Nucleus accumbens (tissue), 56 donors: Measurements from ENCODE around the gene PLAAT4.
"Not testable (repeated sequence)": the region's sequence is repeated elsewhere in the genome, so short reads cannot be mapped to it uniquely, and the experiment has no call there.

ENCODE experiments used
- DNase-seq, 56 donors: peaks; one replicate each; lab custom pipeline; 2025; lab: John Stamatoyannopoulos, UW

The PLAAT4 gene

DNA sequence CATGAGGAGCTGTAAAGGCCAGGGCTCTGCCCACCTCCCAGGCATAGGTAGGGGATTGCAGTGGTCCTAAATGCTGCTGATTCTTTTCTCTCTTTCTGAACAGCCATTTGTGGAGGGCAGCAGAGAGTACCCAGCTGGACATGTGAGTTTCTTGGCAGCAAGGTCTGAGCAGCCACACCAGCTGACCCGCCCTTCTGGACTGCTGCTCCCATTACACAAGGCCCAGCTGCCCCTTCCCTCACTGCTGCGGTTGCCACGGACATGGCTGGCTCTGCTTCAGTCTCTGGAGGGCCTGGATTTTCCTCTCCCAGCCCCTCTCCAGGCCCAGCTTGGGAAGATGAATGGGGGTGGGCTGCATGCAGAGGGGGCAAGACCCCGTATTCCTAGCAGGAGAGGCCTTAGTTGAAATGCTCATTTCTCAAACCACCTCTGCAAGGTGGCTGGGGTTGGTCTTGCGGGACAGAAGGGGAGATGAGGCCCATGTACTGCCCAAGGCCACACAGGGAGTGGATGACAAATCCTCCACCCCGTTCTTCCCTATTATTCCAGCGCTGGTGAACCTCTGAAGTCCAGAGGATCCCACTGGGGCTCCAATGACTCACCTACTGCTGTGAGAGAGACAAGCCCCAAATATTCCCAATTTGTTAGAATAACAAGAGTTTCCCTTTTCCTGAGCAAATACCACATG lies 26.1 kb upstream of the PLAAT4 start:
- DNase-seq = peak in 54 of 56 donors; percentile 30 to 94 (median 82)

DNA sequence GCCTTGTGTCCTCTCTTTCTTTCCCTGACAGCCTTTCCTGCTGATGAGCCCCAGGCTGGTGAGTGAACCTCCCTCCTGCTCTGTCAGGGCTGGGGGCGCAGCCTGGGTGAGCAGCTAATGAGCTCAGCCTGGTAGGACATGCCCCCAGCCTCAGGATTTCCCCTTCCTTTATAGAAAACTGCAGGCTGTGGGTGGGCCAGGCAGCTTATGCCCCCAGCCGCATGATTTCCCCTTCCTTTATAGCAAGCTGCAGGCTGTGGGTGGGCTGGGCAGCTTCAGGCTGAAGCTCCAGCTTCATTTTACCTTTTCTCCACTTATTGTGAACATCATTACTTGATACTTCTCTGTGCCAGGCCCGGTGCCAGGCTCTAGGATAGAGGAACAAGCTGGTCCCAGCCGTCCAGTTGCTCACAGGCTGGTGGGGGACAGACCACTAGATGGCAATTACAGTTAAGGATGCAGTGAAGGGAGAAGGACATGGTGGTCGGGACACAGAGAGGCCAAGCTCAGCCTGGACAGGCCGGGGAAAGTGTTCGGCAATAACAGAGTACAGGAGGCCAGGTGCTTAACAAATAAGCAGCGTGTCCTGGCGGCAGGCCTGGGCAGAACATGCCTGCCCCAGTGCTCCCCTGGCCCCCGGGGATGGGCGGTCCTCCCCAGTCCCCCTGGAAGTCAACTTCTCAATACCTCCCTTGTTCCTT lies 25.4 kb upstream of the PLAAT4 start:
- peak in 14 of 56 donors; percentile 14 to 62 (median 35) for DNase-seq

DNA sequence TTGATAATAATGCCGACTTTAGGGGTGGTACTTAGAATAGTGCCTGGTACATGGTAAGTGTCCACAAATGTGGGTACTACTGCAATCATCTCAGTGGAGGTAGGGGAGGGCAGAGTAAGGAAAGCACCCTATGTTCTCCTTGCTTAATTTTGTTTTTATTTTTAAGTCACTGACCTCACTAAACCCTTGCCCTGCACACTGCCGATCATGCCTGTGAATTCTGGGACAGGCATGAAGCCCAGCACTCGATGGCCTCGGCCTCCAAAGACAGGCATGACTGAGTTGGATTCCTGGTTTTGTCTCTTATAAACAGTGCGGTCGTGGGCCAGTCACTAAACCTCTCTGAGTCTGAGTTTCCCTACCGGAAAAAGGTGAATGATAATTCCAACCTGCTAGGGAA lies 23.8 kb upstream of the PLAAT4 start:
- no peak for DNase-seq

DNA sequence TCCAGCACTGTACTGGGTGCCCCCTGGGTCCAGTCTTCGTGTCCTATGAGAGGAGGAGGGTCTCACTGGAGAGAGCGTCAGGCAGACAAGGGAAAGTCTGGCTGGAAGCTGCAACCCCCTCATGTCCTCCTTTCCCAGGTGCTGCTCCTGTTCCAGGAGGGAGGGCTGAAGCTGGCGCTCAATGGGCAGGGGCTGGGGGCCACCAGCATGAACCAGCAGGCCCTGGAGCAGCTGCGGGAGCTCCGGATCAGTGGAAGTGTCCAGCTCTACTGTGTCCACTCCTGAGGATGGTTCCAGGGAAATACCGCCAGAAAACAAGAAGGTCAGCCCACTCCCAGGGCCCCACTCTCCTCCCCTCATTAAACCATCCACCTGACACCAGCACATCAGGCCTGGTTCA lies 20.5 kb upstream of the PLAAT4 start:
- DNase-seq = no peak

DNA sequence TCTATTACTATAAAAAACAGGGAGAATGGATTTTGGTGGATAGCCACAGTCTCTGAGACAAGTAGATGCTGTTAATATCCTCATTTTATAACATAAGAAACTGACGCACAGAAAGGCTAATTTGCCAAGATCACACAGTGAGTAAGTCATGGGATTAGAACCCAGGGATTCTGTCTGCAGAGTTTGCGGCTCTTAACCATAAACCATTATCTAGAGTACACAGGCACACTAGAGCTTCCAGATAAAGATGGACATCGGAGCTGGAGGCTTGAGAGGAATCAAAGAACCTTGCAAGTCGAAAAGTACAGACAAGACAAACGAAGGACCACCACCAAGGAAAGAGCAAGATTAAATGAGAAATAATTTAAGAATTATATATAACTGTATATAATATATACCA lies 19.5 kb upstream of the PLAAT4 start:
- no peak for DNase-seq

DNA sequence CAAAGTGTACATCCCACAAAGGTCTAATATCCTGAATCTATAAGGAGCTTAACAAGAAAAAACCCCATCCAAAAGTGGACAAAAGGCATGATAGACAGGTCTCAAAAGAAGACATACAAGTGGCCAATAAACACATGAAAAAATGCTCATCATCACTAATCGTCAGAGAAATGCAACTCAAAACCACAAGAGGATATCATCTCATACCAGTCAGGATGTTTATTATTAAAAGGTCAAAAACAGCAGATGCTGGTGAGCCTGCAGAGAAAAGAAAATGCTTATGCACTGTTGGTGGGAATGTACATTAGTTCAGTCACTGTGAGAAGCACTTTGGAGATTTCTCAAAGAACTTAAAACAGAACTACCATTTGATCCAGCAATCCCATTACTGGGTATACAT lies 18.1 kb upstream of the PLAAT4 start:
- DNase-seq = no peak

DNA sequence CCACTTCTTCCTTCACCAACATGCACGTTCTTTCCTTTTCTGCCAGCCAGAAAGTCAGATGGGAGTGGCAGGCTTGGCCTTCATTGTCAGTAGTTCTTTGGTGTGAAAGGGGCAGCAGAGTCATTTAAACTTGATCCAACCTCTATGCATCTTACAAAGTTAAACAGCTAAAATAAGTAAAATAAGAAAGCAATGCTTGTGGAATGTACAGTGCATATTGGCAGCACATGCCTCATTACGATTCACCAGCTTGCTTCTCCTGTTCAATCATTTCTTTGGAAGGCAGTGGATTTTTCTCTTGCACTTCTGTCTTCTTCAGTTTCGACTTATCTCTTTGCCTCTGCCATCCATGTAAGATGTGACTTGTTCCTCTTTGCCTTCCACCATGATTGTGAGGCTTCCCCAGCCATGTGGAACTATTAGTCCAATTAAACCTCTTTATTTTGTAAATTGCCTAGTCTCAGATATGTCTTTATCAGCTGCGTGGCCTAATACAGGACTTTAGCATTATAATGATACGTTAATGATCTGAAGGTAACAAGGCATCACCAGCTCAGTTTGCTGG lies 15.9 kb upstream of the PLAAT4 start:
- DNase-seq = no peak

DNA sequence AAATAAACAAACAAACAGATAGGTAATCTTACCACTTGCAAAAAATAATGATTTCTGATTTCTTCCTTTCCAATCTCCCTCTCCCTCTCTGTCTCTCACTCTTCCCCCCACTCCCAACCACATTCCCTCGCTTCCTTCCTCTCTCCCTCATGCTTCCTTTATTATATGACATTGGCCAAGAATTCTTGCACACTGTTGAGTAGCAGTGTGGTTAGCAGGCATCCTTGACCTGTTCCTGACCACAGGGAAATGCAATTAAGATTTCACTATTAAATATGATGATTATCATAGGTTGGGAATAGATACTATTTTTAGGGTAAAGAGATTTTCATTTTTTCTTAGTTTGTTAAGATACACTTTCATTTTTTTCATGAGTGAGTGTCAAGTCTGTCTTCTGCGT lies 14.7 kb upstream of the PLAAT4 start:
- no peak for DNase-seq

DNA sequence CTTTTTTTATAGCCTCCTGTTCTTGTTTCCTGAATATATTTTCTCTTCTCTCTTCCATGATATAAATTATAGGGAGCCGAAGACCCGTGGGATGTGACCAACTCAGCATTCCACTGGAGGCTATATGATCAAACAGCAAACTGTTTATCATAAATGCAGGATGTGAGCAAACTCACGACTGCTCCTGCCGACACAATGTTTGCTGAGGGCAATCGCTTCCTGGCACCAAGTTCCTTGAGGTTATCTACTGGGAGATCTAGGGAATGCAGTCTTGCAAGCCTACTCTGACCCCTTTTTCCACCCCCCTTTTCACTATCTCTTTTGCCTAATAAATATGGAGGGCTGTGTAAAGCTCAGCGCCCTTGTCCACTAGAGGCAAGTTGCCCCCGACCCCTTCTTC lies 13.5 kb upstream of the PLAAT4 start:
- no peak for DNase-seq

DNA sequence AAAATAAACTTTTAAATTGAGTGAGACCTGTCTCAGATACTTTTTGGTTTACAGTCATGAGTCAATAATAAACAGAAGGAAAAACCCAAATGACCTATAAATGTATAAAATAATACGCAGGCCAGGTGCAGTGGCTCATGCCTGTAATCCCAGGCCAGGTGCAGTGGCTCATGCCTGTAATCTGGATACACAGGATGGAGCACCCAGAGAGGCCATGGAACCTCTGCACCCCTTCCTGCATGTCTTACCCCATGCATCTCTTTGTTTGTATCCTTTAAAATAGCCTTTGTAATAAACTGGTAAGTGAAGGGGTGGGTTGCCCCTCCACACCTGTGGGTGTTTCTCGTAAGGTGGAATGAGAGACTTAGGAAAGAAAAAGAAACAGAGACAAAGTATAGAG lies 8.9 kb upstream of the PLAAT4 start:
- DNase-seq = no peak

DNA sequence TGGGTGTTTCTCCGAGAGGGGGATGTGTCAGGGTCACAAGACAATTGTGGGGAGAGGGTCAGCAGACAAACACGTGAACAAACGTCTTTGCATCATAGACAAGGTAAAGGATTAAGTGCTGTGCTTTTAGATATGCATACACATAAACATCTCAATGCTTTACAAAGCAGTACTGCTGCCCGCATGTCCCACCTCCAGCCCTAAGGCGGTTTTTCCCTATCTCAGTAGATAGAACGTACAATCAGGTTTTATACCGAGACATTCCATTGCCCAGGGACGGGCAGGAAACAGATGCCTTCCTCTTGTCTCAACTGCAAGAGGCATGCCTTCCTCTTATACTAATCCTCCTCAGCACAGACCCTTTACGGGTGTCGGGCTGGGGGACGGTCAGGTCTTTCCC lies 8.5 kb upstream of the PLAAT4 start:
- not testable (repeated sequence) for DNase-seq

DNA sequence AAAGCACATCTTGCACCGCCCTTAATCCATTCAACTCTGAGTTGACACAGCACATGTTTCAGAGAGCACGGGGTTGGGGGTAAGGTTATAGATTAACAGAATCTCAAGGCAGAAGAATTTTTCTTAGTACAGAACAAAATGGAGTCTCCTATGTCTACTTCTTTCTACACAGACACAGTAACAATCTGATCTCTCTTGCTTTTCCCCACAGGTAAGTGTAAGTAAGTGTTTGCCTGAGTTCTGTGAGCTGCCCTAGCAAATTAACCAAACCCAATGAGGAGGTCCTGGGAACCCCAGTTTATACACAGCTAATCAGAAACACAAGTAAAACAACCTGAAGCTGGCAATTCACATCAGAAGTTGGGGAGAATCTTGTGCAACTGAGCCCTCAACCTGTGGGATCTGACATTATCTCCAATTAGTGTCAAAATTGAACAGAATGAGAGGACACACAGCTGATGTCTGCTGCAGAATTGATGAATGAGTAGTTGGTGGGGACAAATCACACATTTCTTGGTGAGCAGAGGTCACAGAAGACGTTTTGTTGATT lies 7.8 kb upstream of the PLAAT4 start:
- DNase-seq = not testable (repeated sequence)

DNA sequence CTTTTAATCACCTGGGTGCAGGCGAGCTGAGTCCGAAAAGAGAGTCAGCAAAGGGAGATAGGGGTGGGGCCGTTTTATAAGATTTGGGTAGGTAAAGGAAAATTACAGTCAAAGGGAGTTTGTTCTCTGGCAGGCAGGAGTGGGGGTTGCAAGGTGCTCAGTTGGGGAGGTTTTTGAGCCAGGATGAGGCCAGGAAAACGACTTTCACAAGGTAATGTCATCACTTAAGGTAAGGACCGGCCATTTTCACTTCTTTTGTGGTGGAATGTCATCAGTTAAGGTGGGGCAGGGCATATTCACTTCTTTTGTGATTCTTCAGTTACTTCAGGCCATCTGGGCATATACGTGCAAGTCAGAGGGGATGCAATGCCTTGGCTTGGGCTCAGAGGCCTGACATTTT lies 7.2 kb upstream of the PLAAT4 start:
- DNase-seq = not testable (repeated sequence)

DNA sequence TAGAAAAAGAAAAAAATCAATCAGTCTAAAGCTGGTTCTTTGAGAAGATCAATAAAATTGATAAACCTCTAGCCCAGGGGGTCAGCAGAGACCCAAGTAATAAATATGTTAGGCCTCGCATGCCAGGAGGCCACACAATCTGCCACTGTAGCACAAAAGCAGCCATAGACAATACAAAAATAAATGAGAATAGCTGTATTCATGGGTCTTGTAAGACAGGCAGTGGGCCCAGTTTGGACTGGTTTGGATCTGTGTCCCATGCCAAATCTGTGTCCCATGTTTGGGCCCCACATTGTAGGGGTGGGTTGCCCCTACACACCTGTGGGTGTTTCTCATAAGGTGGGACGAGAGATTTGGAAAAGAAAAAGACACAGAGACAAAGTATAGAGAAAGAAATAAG lies 6.6 kb upstream of the PLAAT4 start:
- peak in 37 of 56 donors; percentile 17 to 78 (median 45) for DNase-seq

DNA sequence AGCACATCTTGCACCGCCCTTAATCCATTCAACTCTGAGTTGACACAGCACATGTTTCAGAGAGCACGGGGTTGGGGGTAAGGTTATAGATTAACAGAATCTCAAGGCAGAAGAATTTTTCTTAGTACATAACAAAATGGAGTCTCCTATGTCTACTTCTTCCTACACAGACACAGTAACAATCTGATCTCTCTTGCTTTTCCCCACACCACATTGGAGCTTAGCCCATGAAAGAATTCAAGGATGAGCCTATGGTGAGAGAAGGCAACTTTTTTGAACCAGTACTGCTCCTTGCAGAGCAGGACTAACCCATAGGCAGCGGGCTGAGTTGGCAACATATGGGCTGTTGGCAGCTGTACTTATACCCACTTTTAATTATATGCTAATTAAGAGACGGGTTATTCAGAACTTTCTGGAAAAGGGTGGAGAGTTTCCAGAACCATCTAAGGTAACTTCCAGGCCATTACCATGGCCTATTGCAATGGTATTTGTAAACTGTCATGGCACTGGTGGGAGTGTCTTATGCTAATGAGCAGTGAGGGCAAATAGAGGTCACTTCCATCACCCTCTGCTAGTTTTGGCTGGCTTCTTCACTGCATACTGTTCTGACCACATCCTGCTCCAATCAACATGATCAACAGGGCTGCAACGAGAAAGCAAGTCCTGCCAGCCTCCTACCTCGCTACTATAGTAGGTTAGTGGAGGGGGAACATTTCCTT lies 5.4 kb upstream of the PLAAT4 start:
- peak in 3 of 56 donors; percentile 21 to 38 (median 37) for DNase-seq

DNA sequence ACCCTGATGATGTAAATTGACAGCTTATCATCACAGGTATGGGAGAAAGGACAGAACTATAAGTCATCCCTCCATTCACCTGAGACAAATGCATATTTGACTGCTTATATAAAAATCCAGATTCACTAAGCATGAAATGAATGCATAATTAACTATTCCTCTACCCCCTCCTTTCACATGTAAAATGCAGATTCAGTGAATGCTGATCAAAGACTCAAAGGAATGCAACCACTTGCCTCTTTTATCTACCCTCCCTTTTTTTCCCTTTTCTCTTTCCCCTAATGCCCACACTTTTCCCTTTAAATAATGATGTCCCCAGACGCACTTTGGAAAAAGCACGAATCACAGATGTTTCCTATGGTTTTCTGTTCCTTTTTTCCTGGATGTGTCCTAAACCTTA lies 4.5 kb upstream of the PLAAT4 start:
- no peak for DNase-seq

DNA sequence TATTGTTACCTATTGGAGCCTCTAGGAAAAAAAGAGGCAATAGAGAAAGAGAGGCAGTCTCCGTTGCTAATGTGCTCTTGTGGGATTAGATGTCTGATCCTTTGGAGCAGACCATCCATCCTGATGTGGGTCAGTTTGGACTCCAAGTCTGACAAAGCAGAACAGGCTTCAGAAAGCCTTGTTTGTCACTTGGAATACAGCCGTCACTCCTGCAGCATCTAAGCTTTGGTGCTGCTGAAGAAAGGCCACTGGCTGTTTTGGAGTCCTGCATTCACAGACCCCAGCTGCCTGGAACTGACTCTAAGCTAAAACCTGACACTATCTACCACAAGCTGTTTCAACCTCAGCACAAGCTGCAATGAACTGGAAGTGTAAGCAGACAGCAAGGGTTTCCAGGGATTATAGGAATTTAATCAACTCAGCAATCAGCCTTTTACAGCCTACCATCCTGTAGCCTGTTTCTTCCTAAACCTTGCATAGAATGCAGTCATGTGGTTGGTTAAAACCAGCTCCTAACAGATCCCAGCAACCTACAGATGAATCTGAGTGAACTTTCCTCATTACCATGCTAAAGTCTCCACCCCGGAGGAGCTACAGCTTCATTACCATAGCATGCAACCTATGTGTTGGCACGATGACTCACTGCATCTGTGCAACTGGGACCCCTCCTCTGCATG lies 3.7 kb upstream of the PLAAT4 start:
- DNase-seq = peak in 8 of 56 donors; percentile 4 to 33 (median 28)

DNA sequence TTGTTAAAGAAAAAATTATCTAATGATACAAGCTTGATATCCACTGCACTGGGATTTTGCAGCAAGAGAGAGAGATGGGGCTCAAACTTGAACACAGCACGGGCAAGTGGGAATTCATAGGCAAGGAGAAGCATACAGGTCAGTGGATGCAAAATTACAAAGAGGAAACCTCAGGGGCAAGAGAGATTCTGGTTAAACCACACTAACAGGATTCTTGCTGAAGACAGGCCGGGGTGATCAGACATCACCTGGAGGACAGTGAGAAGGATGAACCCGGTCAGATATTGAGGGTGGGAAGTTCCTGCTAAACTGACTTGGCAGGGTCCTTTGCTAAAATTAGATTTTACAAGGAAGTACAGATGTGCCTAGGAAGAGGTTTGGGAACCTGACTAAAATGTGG lies 2.5 kb upstream of the PLAAT4 start:
- no peak for DNase-seq

DNA sequence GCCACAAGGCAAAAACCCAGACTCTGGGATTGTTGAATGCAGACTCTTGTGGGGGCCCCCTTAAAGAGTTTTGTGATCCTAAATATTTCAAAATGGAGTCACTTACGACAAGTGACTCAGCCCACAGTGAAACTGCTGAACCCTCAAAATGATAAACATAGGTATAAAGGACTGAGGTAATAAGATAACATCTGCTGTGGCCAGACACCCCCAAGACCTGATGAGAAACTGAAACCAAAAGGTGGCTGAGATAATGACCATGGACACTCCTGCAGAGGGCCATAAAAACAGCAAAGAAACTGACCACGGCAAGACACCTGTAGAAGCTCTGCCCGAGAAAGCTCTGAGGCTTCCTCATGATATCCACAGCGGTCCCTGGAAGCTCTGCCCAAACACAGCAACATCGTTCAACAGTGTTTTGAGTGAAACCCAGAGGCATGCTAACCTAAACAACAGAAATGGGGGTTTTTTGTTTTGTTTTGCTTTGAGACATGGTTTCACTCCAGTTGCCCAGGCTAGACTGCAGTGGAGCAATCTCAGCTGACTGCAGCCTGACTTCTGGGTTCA lies 1.6 kb upstream of the PLAAT4 start:
- DNase-seq = no peak

DNA sequence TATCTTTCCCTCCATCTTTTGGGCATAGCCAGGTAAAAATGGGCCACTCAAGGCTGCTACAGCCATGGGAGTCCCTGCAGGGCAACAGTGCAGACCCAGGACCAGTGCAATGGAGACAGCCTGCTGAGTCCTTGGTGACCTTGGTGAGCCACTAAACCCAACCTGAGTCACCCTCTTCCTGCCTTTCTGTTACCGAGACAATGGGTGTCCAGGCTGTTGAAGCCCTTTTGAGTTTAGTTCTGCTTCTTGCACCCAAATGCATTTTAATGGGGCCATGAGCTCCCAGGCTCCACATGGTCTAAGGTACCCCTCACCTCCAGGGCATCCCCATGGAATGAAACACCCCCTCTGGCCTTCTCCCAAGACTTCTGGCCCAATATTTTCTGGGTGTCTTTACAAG lies 874 bp upstream of the PLAAT4 start:
- no peak for DNase-seq
